MG63 (cell line): Measurements from ENCODE around the gene EIF4B. TPM values are rescaled to one million over a fixed set of nuclear protein-coding genes. Genes with fewer than 3 reads are reported as not detected.

Experiments
- DNase-seq: peaks from one replicate; pipeline ENCODE4 v3.0.0-alpha.2; 2020
- H3K27me3 ChIP-seq: fragments of 250-450 bp; sonication (Bioruptor Pico); 2 replicates; pipeline ENCODE4 v1.5.1; 2020; ENCODE audit warnings: mild to moderate bottlenecking, moderate library complexity
- H3K36me3 ChIP-seq: fragments of 250-450 bp; sonication (Bioruptor Pico); 2 replicates; pipeline ENCODE4 v1.5.1; 2020; ENCODE audit warnings: mild to moderate bottlenecking, moderate library complexity
- H3K4me3 ChIP-seq: fragments of 250-450 bp; sonication (Bioruptor Pico); 2 replicates; pipeline ENCODE4 v1.5.1; 2020; ENCODE audit warnings: mild to moderate bottlenecking, moderate library complexity
- H3K9me3 ChIP-seq: fragments of 250-450 bp; sonication (Bioruptor Pico); 2 replicates; pipeline ENCODE4 v1.5.1; 2020; ENCODE audit warnings: mild to moderate bottlenecking, moderate library complexity
- total RNA-seq: library from RNA; depleted of rRNA; stranded (reverse); fragments of >200 nt; shearing (Covaris generic); gene quantifications from 2 replicates; pipeline ENCODE4 v1.2.3, GENCODE V29; 2014; ENCODE audit warnings: low replicate concordance; rRNA removed

The EIF4B gene
- total RNA-seq = 684 and 692 TPM in 2 replicates

- DNase-seq = peak; percentile 100
- Histone ChIP-seq H3K27me3 (no peaks in the 10 kb centered on the region), H3K9me3 (no peaks in the 10 kb centered on the region), H3K36me3 (peaks cover 42% of the 10 kb centered on the region), H3K4me3 (peak within 1 kb of the TSS; percentile 94)
Measured at GRCh38 chr12:53005986-53006809, at the start of gene EIF4B. Gene EIF4B, plus strand, starts transcription at chr12:53006456. Its CDS starts 28 bp downstream, at chr12:53006484.

- no peak overlapping the region for H3K4me3 ChIP-seq
- no peaks in the 10 kb centered on the region for H3K9me3 ChIP-seq
- no peak for DNase-seq
- peaks cover 9% of the 10 kb centered on the region for H3K36me3 ChIP-seq
- H3K27me3 ChIP-seq = no peaks in the 10 kb centered on the region
Measured at GRCh38 chr12:52956987-52957386, 49.3 kb upstream of the EIF4B start.

GRCh38 chr12:52964556-52965336 is 41.5 kb upstream of the EIF4B start:
- H3K27me3 ChIP-seq = no peaks in the 10 kb centered on the region
- no peak overlapping the region for H3K4me3 ChIP-seq
- DNase-seq = no peak
- H3K9me3 ChIP-seq = no peaks in the 10 kb centered on the region
- no peaks in the 10 kb centered on the region for H3K36me3 ChIP-seq

- Histone ChIP-seq H3K4me3 (no peak overlapping the region), H3K9me3 (no peaks in the 10 kb centered on the region), H3K27me3 (no peaks in the 10 kb centered on the region), H3K36me3 (no peaks in the 10 kb centered on the region)
- no peak for DNase-seq
Measured at GRCh38 chr12:52965337-52965731, 40.9 kb upstream of the EIF4B start.

GRCh38 chr12:52969166-52969795 is 37.0 kb upstream of the EIF4B start:
- no peaks in the 10 kb centered on the region for H3K27me3 ChIP-seq
- H3K9me3 ChIP-seq = no peaks in the 10 kb centered on the region
- no peak overlapping the region for H3K4me3 ChIP-seq
- DNase-seq = no peak
- H3K36me3 ChIP-seq = no peaks in the 10 kb centered on the region

GRCh38 chr12:52969828-52970569 is 36.3 kb upstream of the EIF4B start:
- DNase-seq = peak; percentile 76
- Histone ChIP-seq H3K27me3 (no peaks in the 10 kb centered on the region), H3K9me3 (no peaks in the 10 kb centered on the region), H3K36me3 (no peaks in the 10 kb centered on the region), H3K4me3 (no peak overlapping the region)

- Histone ChIP-seq H3K27me3 (no peaks in the 10 kb centered on the region), H3K4me3 (no peak overlapping the region), H3K36me3 (no peaks in the 10 kb centered on the region), H3K9me3 (no peaks in the 10 kb centered on the region)
- peak; percentile 59 for DNase-seq
Measured at GRCh38 chr12:52971679-52972329, 34.5 kb upstream of the EIF4B start.

GRCh38 chr12:52975204-52975603 is 31.1 kb upstream of the EIF4B start:
- peak; percentile 68 for DNase-seq
- H3K36me3 ChIP-seq = no peaks in the 10 kb centered on the region

GRCh38 chr12:52975820-52976573 is 30.3 kb upstream of the EIF4B start:
- Histone ChIP-seq H3K36me3 (no peaks in the 10 kb centered on the region), H3K27me3 (no peaks in the 10 kb centered on the region), H3K4me3 (no peak overlapping the region), H3K9me3 (no peaks in the 10 kb centered on the region)
- no peak for DNase-seq

More at GRCh38 chr12:52975204-52975603, 31.1 kb upstream of the EIF4B start:
- H3K9me3 ChIP-seq = no peaks in the 10 kb centered on the region
- H3K27me3 ChIP-seq = no peaks in the 10 kb centered on the region
- H3K4me3 ChIP-seq = no peak overlapping the region

- Histone ChIP-seq H3K27me3 (no peaks in the 10 kb centered on the region), H3K9me3 (no peaks in the 10 kb centered on the region), H3K36me3 (no peaks in the 10 kb centered on the region), H3K4me3 (no peak overlapping the region)
- no peak for DNase-seq
Measured at GRCh38 chr12:52976574-52977071, 29.6 kb upstream of the EIF4B start.

GRCh38 chr12:52977170-52977569 is 29.1 kb upstream of the EIF4B start:
- no peaks in the 10 kb centered on the region for H3K36me3 ChIP-seq
- H3K9me3 ChIP-seq = no peaks in the 10 kb centered on the region
- H3K4me3 ChIP-seq = no peak overlapping the region
- H3K27me3 ChIP-seq = no peaks in the 10 kb centered on the region
- DNase-seq = no peak

- no peaks in the 10 kb centered on the region for H3K27me3 ChIP-seq
- no peaks in the 10 kb centered on the region for H3K36me3 ChIP-seq
- no peak for DNase-seq
- H3K9me3 ChIP-seq = no peaks in the 10 kb centered on the region
- H3K4me3 ChIP-seq = no peak overlapping the region
Measured at GRCh38 chr12:52980096-52980649, 26.1 kb upstream of the EIF4B start.

GRCh38 chr12:52980650-52981423 is 25.4 kb upstream of the EIF4B start:
- DNase-seq = peak; percentile 77
- Histone ChIP-seq H3K4me3 (no peak overlapping the region), H3K27me3 (no peaks in the 10 kb centered on the region), H3K36me3 (no peaks in the 10 kb centered on the region), H3K9me3 (no peaks in the 10 kb centered on the region)

- peak; percentile 26 for DNase-seq
Measured at GRCh38 chr12:52984136-52984535, 22.1 kb upstream of the EIF4B start.

More at GRCh38 chr12:52984136-52984535, 22.1 kb upstream of the EIF4B start:
- H3K27me3 ChIP-seq = no peaks in the 10 kb centered on the region
- no peaks in the 10 kb centered on the region for H3K9me3 ChIP-seq
- no peaks in the 10 kb centered on the region for H3K36me3 ChIP-seq
- no peak overlapping the region for H3K4me3 ChIP-seq
